Heart left ventricle (tissue), 16 donors: ENCODE data around the gene LGALS14. TPM values are rescaled to one million over a fixed set of nuclear protein-coding genes. Genes with fewer than 3 reads are reported as not detected.

Source experiments
- ATAC-seq, 4 donors: fragments of 200-7000 bp; cut with Tn5 transposase; one replicate each; pipeline ENCODE4 v1.9.1; 2020 to 2022; ENCODE audit warnings: moderate library complexity in 4 of 4, mild to moderate bottlenecking in 3 of 4, moderate number of reproducible peaks in 1 of 4
- DNase-seq, 5 donors: peaks; one replicate each; pipeline ENCODE4 v3.0.0-alpha.2; 2020
- H3K27ac ChIP-seq, 12 donors: fragments of 200-600 bp; sonication (generic) in 4 of 12; one replicate each; pipeline versions ENCODE4 v1.5.0 to v1.8.0; 2016 to 2022; ENCODE audit warnings: mild to moderate bottlenecking in 2 of 12
- H3K27me3 ChIP-seq, 9 donors: fragments of 200-600 bp; sonication (generic) in 2 of 9; one replicate each; pipeline versions ENCODE4 v1.5.1 to v1.8.0; 2016 to 2022; ENCODE audit warnings: mild to moderate bottlenecking in 3 of 9
- H3K36me3 ChIP-seq, 9 donors: fragments of 200-600 bp; sonication (generic) in 2 of 9; one replicate each; pipeline versions ENCODE4 v1.5.0 to v1.8.0; 2018 to 2022; ENCODE audit warnings: mild to moderate bottlenecking in 2 of 9
- H3K4me1 ChIP-seq, 12 donors: fragments of 200-600 bp; sonication (generic) in 4 of 12; one replicate each; pipeline versions ENCODE4 v1.5.0 to v1.8.0; 2016 to 2022; ENCODE audit warnings: mild to moderate bottlenecking in 3 of 12
- H3K4me3 ChIP-seq, 12 donors: fragments of 200-600 bp; sonication (generic) in 4 of 12; one replicate each; pipeline versions ENCODE4 v1.5.0 to v1.8.0; 2017 to 2022; ENCODE audit warnings: mild to moderate bottlenecking in 9 of 12, moderate library complexity in 4 of 12
- H3K9me3 ChIP-seq, 12 donors: fragments of 200-600 bp; sonication (generic) in 4 of 12; one replicate each; pipeline versions ENCODE4 v1.5.0 to v1.8.0; 2016 to 2022; ENCODE audit warnings: mild to moderate bottlenecking in 1 of 12
- CTCF ChIP-seq, 12 donors: fragments of 200-600 bp; sonication (generic) in 4 of 12; IDR thresholded peaks; one replicate each; pipeline versions ENCODE4 v1.5.0 to v1.8.0; 2018 to 2022; ENCODE audit warnings: antibody characterized with exemption in 12 of 12, mild to moderate bottlenecking in 5 of 12
- POLR2A ChIP-seq, 2 donors: fragments of 450-650 bp; IDR thresholded peaks; one replicate each; pipeline ENCODE4 v1.6.1; 2017; ENCODE audit warnings: antibody characterized with exemption in 2 of 2, mild to moderate bottlenecking in 2 of 2, moderate library complexity in 2 of 2
- WGBS, 4 donors: extraction: QIAGEN DNeasy Blood & Tissue Kit in 2 of 4; methylation state at CpG; one replicate each; pipeline versions ENCODE4 v1.1.5 to v1.1.7; 2013 to 2018; 5-methylcytosine and 5-hydroxymethylcytosine counted together
- intact Hi-C, 10 donors: fragments of 100-400 bp; cut with DNase I; formaldehyde crosslinking; loops; one replicate each; pipeline versions ENCODE4 v1.11.1 to v1.14.2; 2022
- polyA plus RNA-seq, 2 donors: library from polyadenylated mRNA; stranded (reverse); fragments of 200-250 nt; gene quantifications; one replicate each; pipeline ENCODE4 v1.2.3, GENCODE V29; 2013
- total RNA-seq, 9 donors: library from RNA; depleted of rRNA in 2 of 9; stranded (reverse); fragments of >200 nt in 2 of 9; fragmentation: NEBNext Ultra II Directional in 3 of 9; extraction: Animal tissue kit (Norgen Biotek cat#: 25700) in 3 of 9; gene quantifications; one replicate each; pipeline versions ENCODE4 v1.1.0 to v1.2.4, GENCODE V29; 2016 to 2023
- donor health status: ischemic (EF 13 %, LVEDD 7.1; RV severe dilation, severe dysfunction).
- donor health status: healthy with polysubstance abuse.
- donor health status: DM: no; HTN: yes; CAD: no.
- donor health status: DM: no; HTN: no; CAD: no.
- donor health status: ischemic (EF 25% LVEDD 6.9; RV normal size, moderate dysfunction).
- donor health status: ischemic (EF 25% LVEDD 5.7; RV mildly dilated, moderate dysfunction).
- donor health status: healthy.
- donor health status: DM: yes; HTN: yes; CAD: no.
- donor health status: ischemic (EF 35%, LVEDD 5.7; RV mildly dilated, moderate dysfunction).
- donor health status: nonischemic (EF 11% LVEDD 7.7; RV severe dilation, severe dysfunction).
- donor health status: DM: yes; HTN: yes; CAD: no.
- donor health status: PGD.
- donor health status: ischemic (EF 29% LVEDD 5.4; RV normal size, mild dysfunction).
- donor health status: nonischemic (EF 23%, LVEDD 6.1; RV moderate dilation, normal function).

LGALS14 gene
- total and polyA plus RNA-seq, 11 donors: not detected

GRCh38 chr19:39737351-39737750 lies 33.1 kb downstream of the LGALS14 start:
- no peaks in the 10 kb centered on the region for H3K36me3 ChIP-seq
- DNase-seq: no peak
- peak overlapping the region in 1 of 12 donors; percentile 31 for H3K4me3 ChIP-seq
- peaks cover 0 to 13% (median 6%) of the 10 kb centered on the region in 9 donors for H3K27me3 ChIP-seq
- ATAC-seq: no peak
- no peak for TF ChIP-seq CTCF (IDR thresholded peaks at IDR 0.05)
- TF ChIP-seq POLR2A (IDR thresholded peaks at IDR 0.05): no peak
- no peaks in the 10 kb centered on the region for H3K4me1 ChIP-seq
- H3K27ac ChIP-seq: no peak overlapping the region
- intact Hi-C loops: no loop called here
- no peaks in the 10 kb centered on the region for H3K9me3 ChIP-seq
- 63 to 74% (median 67%) methylated on average over 3 of the region's 3 CpGs for WGBS, 4 donors

- H3K9me3 ChIP-seq: no peaks in the 10 kb centered on the region
- H3K4me3 ChIP-seq: peak within 1 kb of the TSS in 1 of 12 donors; percentile 31
- no peak within 1 kb of the TSS for H3K27ac ChIP-seq
- ATAC-seq (no peak), DNase-seq (no peak)
- intact Hi-C loops: no loop called here
- H3K36me3 ChIP-seq: no peaks in the 10 kb centered on the region
- peaks cover 0 to 16% (median 6%) of the 10 kb centered on the region in 9 donors for H3K27me3 ChIP-seq
- TF ChIP-seq CTCF (IDR thresholded peaks at IDR 0.05) (no peak), POLR2A (IDR thresholded peaks at IDR 0.05) (no peak)
- WGBS, 4 donors: 28 to 47% (median 43%) methylated on average over 3 of the region's 3 CpGs
- no peaks in the 10 kb centered on the region for H3K4me1 ChIP-seq
Observed at GRCh38 chr19:39737891-39738290, 33.6 kb downstream of the LGALS14 start, which contains the start of gene CLC. TSS of gene CLC (minus strand) at chr19:39738029. CDS start at chr19:39737952, 77 bp downstream.

- Histone ChIP-seq H3K27ac (no peak overlapping the region), H3K9me3 (no peaks in the 10 kb centered on the region), H3K27me3 (peaks cover 0 to 24% (median 6%) of the 10 kb centered on the region in 9 donors), H3K36me3 (no peaks in the 10 kb centered on the region), H3K4me3 (no peak overlapping the region), H3K4me1 (no peaks in the 10 kb centered on the region)
- intact Hi-C loops: no loop called here
- no peak for ATAC-seq
- TF ChIP-seq POLR2A (IDR thresholded peaks at IDR 0.05) (no peak), CTCF (IDR thresholded peaks at IDR 0.05) (no peak)
- WGBS, 4 donors: 41 to 54% (median 53%) methylated on average over 3 of the region's 3 CpGs
- DNase-seq: no peak
Observed at GRCh38 chr19:39738814-39739213, 34.5 kb downstream of the LGALS14 start.

GRCh38 chr19:39740395-39740794 lies 36.1 kb downstream of the LGALS14 start:
- intact Hi-C loops: no loop called here
- Histone ChIP-seq H3K36me3 (no peaks in the 10 kb centered on the region), H3K27ac (no peak overlapping the region), H3K9me3 (no peaks in the 10 kb centered on the region), H3K4me1 (no peaks in the 10 kb centered on the region), H3K27me3 (peaks cover 0 to 24% (median 6%) of the 10 kb centered on the region in 9 donors), H3K4me3 (no peak overlapping the region)
- no peak for TF ChIP-seq POLR2A (IDR thresholded peaks at IDR 0.05)
- TF ChIP-seq CTCF (IDR thresholded peaks at IDR 0.05): no peak
- ATAC-seq (no peak), DNase-seq (no peak)
- 82 to 93% (median 87%) methylated on average over 1 of the region's 1 CpG for WGBS, 4 donors
